ENCODE data around the gene C2orf92.
A peak's percentile ranks its signal among the peaks of the same experiment; 100 is the strongest.

C2orf92 gene

DNA sequence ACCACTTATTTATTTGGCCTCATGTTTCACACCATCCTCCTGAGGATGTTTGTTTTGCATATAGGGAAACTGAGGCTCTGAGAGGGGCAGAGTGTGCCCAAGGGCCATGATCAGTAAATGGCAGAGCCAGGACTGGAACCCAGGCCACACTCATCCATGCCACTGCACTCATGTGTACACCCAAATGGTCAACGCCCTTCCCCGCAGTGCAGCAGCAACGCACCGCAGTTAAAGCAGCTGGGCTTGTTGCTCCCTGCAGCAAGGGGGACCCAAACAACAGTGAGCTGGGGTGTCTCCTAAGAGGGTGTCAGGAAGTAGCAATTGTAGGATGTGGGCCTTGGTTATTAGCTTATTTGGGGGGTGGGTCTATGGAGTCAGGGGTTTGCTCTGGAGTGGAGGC is 80.5 kb downstream of the C2orf92 start:
- no peak for DNase-seq

DNA sequence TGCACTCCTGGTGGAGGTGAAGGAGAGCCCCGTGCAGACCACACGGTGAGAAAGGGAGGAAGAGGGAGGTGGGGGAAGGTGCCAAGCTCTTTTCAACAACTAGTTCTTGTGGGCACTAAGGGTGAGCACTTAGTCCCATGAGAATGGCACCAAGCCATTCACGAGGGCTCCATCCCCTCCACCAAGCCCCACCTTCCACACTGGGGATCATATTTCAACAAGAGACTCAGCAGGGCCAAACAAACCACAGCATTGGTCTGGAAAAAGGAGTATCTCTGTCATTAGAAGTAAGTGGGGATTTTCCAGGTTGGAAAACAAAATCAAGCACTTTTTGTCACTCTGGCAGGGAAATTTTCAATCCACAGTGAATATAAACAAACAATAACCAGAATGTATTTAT is 82.2 kb downstream of the C2orf92 start:
- DNase-seq = peak; percentile 4

All from COR-L47 (cell line).